ENCODE results near the gene TRIM24. TPM values are rescaled to one million over a fixed set of nuclear protein-coding genes. Genes with fewer than 3 reads are reported as not detected.
"Not testable (repeated sequence)": the region's sequence is repeated elsewhere in the genome, so short reads cannot be mapped to it uniquely, and the experiment has no call there.

Gene TRIM24
- total RNA-seq, 1 experiment from 2014 or later: 113 TPM

- Mint-ChIP-seq H3K9me3 (peaks cover 26% of the 10 kb centered on the region), H3K27ac (no peak overlapping the region), H3K4me3 (no peak overlapping the region), H3K36me3 (peaks cover 23% of the 10 kb centered on the region), H3K27me3 (ENCODE audit: low read depth) (no peaks in the 10 kb centered on the region), H3K4me1 (0 out of 2 replicates have a peak, but pooled peaks cover 2% of the 10 kb centered on the region)
- no peak for ATAC-seq
- ChIA-PET CTCF (no interaction called here), POLR2A (no interaction called here)
- TF ChIP-seq HMGA2 (CRISPR knock-in tag; IDR thresholded peaks at IDR 0.05) (no peak), ZNF416 (CRISPR knock-in tag; IDR thresholded peaks at IDR 0.05) (no peak), JAZF1 (CRISPR knock-in tag; IDR thresholded peaks at IDR 0.05) (no peak), ARID4B (CRISPR knock-in tag; IDR thresholded peaks at IDR 0.05; ENCODE audit: borderline replicate concordance) (no peak), IRF2 (CRISPR knock-in tag; IDR thresholded peaks at IDR 0.05; ENCODE audit: borderline replicate concordance, low read depth) (no peak), MLX (CRISPR knock-in tag; IDR thresholded peaks at IDR 0.05) (no peak), JUN (CRISPR knock-in tag; IDR thresholded peaks at IDR 0.05) (no peak), CREB1 (CRISPR knock-in tag; IDR thresholded peaks at IDR 0.05) (no peak), ZNF512 (CRISPR knock-in tag; IDR thresholded peaks at IDR 0.05; ENCODE audit: borderline replicate concordance) (no peak), ZNF671 (CRISPR knock-in tag; IDR thresholded peaks at IDR 0.05) (no peak), FOXP1 (CRISPR knock-in tag; IDR thresholded peaks at IDR 0.05; ENCODE audit: borderline replicate concordance) (no peak), ZNF138 (CRISPR knock-in tag; conservative IDR thresholded peaks at IDR 0.05) (no peak), ZNF121 (CRISPR knock-in tag; IDR thresholded peaks at IDR 0.05) (no peak), STAT6 (CRISPR knock-in tag; conservative IDR thresholded peaks at IDR 0.05; ENCODE audit: low read depth) (no peak), HMGXB4 (CRISPR knock-in tag; IDR thresholded peaks at IDR 0.05) (no peak), ZNF263 (CRISPR knock-in tag; IDR thresholded peaks at IDR 0.05; ENCODE audit: low read depth) (no peak), GABPB1 (CRISPR knock-in tag; IDR thresholded peaks at IDR 0.05) (no peak), SOX15 (CRISPR knock-in tag; IDR thresholded peaks at IDR 0.05) (no peak), PREB (CRISPR knock-in tag; IDR thresholded peaks at IDR 0.05; ENCODE audit: borderline replicate concordance) (no peak)
- DNase-seq (ENCODE audit: low spot score): no peak
These were observed 42.3 kb upstream of the TRIM24 start for GRCh38 chr7:138417764-138418163.

- H3K27ac Mint-ChIP-seq; H3K27me3 Mint-ChIP-seq (ENCODE audit: low read depth); DNase-seq (ENCODE audit: low spot score); POLR2A ChIA-PET; CTCF ChIA-PET; H3K4me3 Mint-ChIP-seq; H3K4me1 Mint-ChIP-seq; ATAC-seq: not testable (repeated sequence)
- Mint-ChIP-seq H3K9me3 (peaks cover 30% of the 10 kb centered on the region), H3K36me3 (peaks cover 26% of the 10 kb centered on the region)
These were observed 41.7 kb upstream of the TRIM24 start for GRCh38 chr7:138418403-138418802.

Data from WTC11 (cell line).